Right lung (tissue), 5 donors: ENCODE data around the gene KCNJ6. TPM values are rescaled to one million over a fixed set of nuclear protein-coding genes. Genes with fewer than 3 reads are reported as not detected.

Experiments
- DNase-seq, 2 donors: peaks; one replicate each; pipeline ENCODE4 v3.0.0-alpha.2; 2013
- polyA plus RNA-seq, 5 donors: library from polyadenylated mRNA; unstranded; fragments of 120-200 nt; gene quantifications; one replicate each; pipeline versions ENCODE4 v1.2.1 to v1.2.3, GENCODE V29; 2013; ENCODE audit warnings: inconsistent platforms in 1 of 5, low replicate concordance in 1 of 5; ENCODE audit not compliant: insufficient read length in 5 of 5, insufficient read depth in 1 of 5

Gene KCNJ6
- polyA plus RNA-seq, 5 donors, result 0.14 to 0.32 (median 0.18) TPM

DNA sequence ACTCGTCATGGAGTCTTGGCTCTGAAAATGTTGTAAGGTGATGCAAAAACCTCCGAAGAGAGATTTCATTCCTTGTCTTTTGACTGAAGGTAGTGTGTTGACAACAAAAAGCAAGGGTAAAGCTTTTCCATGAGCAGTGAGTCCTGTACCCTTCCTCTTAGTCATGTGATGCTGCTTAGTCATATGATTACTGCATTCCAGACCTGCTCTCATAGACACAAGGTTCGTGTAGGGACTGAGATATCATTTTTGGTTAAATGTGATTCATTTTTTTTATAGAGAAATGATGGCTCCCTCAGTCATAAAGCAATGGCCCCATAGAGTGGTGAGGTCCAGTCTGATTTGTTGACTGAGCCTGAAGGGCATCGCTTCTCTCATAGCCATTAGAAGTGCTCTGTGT lies 9.2 kb downstream of the KCNJ6 start:
- no peak for DNase-seq

DNA sequence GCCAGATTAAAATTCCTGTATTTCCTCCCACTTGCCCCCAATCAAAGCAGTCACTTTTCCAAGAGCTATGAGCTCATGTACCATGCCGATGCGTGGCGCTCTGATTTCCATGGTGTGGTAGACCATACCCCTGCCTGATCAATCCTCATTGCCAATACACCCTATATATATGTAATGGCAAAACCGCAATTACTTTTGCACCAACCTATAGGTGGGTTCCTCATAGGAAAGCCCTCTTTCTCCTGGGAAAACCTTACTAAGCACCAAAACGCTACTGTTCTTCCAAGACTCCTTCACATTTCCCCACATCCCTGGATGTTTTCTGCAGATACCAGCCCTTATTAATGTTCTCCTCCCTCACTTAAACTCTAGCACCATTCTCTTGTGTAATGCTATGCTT lies 11.0 kb downstream of the KCNJ6 start:
- no peak for DNase-seq

DNA sequence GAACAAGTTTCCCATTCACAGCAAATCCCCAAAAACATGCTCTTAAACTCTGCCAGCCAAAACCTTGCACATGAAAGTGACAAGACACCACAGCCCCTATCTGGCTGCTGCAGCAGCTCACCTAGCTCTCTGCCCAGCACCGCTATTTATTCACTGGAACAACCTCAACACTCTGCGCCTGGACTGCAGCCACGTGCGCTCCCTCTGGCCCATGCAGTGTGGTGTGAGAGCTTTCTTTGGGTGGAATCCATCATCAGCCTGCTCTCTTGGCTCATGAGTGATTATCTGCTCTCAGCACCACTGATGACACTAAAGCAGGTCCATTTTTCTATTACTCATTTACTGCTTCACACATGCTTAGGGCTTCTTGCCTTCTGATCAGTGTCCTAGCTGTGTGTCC lies 11.4 kb downstream of the KCNJ6 start:
- no peak for DNase-seq

GRCh38 chr21:37903396-37903795 lies 12.9 kb downstream of the KCNJ6 start:
- DNase-seq, result no peak

DNA sequence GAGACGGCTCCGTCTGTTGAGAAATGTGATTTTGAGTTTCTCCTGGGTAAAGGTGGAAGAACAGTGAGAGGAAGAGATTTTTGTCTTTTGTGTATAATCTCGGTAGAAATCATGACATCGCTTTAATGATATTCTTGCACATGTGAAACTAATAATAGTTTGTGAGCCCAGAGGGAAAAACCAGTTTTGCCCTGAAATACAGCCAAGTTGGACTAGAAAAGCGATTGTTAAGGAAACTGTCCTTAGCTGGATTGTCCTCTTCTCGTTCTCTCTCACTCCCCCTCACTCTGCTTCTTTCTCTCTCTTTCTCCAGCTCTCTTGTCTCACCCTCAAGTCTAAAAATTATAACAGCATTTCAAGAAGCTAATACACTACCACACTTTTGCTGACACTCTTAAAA lies 17.1 kb downstream of the KCNJ6 start:
- no peak for DNase-seq

DNA sequence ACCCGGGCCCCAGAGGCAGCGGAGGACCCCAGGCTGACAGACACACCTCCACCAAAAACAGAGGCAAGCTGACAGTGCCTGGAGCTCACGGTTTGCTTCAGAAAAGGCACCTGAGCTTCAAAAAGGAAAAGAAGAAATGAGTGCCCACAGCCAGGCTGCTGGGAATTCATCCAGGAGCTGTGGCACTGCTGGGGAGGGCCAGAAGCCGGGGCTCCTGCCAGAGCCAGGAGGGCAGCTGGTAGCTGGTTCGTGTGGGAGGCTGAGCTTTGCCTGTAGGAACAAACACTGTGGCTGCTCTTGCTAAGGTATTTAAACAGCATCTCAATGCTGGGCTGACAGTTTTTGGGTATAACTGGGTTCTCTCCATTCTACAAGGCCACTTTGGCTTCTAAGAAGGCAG lies 19.5 kb downstream of the KCNJ6 start:
- DNase-seq, result no peak

DNA sequence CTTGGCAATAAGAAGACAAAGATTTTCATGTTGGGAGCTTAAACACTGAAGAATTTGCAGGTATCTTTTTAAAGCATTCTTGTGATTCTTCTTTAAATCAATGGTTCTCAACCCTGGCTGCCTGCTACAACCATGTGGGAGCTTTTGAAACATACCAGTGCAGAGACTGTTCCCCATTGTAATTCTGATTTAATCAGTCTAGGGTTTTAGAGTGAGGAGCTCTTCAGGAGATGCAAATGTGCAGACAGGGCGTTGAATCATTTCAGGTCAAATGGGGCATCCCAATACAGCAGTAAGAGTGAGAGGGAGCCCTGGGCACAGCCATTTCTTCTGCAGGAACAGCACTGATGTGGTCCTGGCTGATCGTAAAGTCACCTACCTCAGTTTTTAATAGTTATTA lies 24.3 kb downstream of the KCNJ6 start:
- no peak for DNase-seq

- DNase-seq, result no peak
Measured at GRCh38 chr21:37888659-37889058, 27.6 kb downstream of the KCNJ6 start.

DNA sequence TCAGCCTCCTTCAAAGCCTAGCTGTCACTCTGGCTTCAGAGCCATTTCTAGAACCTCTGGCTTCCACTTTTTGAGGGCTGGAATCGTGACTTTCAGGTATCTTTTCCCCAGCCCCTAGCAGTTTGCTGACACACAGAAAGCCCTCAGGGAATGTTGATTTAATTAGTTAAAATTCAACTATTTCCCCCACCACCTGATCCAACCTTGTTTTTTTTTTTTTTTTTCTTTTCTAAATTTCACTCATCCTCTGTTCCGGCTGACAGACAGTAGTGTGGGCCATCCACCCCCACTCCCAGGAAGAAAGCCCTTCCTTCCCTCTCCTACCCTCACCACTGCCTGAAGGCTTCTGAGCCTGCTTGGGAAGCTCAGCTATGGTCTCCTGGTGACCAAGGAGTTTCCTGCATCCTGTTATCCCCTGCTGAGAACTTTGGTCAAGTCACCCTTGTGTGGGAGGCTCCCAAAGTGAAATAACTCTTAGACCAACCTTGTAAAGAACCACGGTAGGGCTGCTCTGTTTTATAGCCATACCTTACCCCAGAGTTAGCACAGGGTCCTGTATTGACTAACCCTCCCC lies 29.4 kb downstream of the KCNJ6 start:
- DNase-seq, result no peak

- DNase-seq, result no peak
Measured at GRCh38 chr21:37886120-37886519, 30.1 kb downstream of the KCNJ6 start.

- no peak for DNase-seq
Measured at GRCh38 chr21:37878946-37879660, 37.2 kb downstream of the KCNJ6 start.

- DNase-seq, result no peak
Measured at GRCh38 chr21:37877888-37878684, 38.2 kb downstream of the KCNJ6 start.

- no peak for DNase-seq
Measured at GRCh38 chr21:37877171-37877570, 39.1 kb downstream of the KCNJ6 start.

DNA sequence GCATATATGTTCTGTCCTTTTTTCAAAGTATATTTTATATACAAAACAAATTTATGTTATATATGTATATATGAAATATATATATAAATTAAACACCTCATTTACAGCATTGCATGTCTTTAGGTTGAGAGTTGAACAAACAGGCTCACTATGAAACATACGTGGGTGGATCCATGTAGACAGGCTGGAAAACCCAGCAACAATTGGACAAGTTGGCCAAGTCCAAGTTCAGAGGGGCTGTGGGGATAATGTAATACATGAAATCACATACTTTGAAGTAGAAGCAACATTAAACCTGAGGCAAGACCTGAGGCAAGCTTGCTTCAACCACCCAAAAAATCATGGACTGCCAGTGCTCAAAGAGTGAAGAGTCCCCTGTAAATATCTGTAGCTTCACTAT lies 39.7 kb downstream of the KCNJ6 start:
- no peak for DNase-seq

GRCh38 chr21:37874904-37875780 lies 41.1 kb downstream of the KCNJ6 start:
- no peak for DNase-seq

DNA sequence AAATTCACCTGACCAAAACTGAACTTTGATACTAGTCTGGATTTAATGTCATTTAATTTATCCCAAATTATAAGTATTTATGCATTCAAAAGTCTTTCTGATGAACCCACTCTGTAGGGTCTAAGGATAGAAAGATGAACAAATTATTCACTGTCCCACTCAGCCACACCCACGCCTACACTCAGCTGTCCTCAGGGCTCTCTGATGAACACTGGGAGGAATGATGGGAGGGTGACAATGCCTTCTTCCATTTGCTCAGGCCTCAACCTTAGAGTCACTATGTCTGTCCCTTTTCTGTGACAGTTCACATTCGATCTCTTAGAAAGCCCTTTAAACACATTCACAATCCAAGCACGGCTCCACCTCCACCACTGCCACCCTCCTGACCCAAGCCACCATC lies 41.8 kb downstream of the KCNJ6 start:
- no peak for DNase-seq

DNA sequence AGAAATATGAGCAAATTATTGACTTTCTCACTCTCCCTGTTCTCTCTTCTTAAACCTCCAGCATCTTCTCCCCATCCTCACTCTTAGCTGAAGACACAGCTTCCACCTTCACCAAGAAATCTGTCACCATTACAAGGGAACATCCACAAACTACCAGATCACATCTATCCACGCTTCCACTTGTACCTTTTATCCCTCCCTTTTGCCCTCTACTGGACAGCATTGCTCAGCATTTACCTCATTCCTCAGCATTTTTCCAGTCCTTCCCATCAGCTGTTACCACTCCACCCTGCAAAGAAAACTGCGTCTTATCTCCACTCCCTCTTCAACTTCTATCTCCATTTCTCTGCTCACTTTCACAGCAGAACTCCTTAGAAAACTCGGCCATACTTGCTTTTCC lies 42.6 kb downstream of the KCNJ6 start:
- DNase-seq, result no peak

DNA sequence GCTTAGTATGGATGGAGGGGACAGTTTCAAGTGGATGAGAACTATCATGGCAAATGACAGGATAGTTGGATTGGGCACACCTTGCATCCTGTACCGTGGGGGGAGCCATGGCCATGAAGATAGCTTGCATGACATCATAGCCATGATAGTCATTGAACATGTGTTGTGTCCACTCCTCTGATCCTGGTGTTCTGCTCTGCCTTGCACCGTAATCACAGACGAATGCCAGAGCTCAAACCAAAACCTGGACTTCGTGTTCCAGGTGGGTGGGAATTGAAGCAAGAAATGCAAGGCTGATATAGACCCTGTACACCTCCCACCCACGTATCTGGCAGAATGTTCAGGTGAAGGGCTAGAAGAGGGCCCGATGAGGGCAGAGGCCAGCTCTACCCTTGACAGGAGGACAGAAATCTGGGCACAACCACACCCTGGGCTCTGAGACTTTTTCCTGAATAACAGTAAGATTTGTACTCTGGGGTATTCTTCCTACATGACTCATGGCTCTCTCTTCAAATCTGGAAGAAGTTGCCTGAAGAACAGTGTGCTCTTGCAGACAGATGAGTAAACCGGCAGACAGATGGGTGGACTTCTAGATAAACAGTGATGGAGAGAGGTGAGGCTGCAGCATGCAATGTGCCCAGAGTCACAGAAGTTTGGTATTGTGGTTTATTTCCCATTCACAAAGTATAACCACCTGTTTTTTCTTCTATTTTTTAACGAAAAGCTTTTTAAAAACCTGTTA lies 45.0 kb downstream of the KCNJ6 start:
- DNase-seq, result no peak

DNA sequence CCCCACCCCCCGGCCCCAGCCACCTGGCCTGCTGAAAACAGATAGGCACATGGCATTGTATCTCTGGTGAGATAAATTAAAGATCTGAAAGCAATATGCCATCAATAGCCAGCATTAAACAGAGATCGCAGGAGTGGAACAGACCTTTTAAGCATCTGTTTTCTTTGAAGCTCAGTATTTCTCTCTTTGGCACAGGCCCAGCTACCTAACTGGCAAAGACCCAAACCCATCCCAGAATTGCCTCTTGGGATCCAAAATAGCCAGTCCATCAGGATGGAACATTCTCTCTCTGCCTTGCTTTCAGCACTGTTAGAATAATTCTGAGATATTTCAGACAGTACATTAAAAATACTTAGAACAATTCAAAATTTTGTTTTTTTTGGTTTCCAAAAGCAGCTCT lies 46.0 kb downstream of the KCNJ6 start:
- no peak for DNase-seq

- DNase-seq, result no peak
Measured at GRCh38 chr21:37869661-37870060, 46.6 kb downstream of the KCNJ6 start.
